Neural cell (in vitro differentiated cells): Measurements from ENCODE around the gene MICU1.

ENCODE experiments used
- POLR2AphosphoS5 ChIP-seq: IDR thresholded peaks from 2 replicates; pipeline ENCODE4 v1.6.1; 2012
- REST ChIP-seq: IDR thresholded peaks from 2 replicates; pipeline ENCODE4 v1.6.1; 2012; ENCODE audit warnings: borderline replicate concordance
- TF ChIP-seq, protein P1 (sequence below): fragments of 450-650 bp; IDR thresholded peaks from 2 replicates; pipeline ENCODE4 v1.5.1; 2014; ENCODE audit warnings: antibody characterized with exemption, mild to moderate bottlenecking, moderate library complexity; ENCODE audit not compliant: poor library complexity, severe bottlenecking

DNA sequence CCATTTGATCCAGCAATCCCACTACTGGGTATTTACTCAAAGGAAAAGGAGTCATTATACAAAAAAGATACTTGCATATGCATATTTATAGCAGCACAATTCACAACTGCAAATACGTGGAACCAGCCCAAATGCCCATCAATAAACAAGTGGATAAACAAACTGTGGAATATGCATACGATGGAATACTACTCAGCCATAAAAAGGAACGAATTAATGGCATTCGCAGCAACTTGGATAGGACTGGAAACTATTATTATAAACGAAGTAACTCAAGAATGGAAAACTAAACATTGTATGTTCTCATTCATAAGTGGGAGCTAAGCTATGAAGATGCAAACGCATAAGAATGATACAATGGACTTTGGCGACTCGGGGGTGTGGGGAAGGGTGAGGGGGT is 108.6 kb downstream of the MICU1 start:
- TF ChIP-seq REST (no peak), POLR2AphosphoS5 (no peak)
- TF ChIP-seq, protein P1, sequence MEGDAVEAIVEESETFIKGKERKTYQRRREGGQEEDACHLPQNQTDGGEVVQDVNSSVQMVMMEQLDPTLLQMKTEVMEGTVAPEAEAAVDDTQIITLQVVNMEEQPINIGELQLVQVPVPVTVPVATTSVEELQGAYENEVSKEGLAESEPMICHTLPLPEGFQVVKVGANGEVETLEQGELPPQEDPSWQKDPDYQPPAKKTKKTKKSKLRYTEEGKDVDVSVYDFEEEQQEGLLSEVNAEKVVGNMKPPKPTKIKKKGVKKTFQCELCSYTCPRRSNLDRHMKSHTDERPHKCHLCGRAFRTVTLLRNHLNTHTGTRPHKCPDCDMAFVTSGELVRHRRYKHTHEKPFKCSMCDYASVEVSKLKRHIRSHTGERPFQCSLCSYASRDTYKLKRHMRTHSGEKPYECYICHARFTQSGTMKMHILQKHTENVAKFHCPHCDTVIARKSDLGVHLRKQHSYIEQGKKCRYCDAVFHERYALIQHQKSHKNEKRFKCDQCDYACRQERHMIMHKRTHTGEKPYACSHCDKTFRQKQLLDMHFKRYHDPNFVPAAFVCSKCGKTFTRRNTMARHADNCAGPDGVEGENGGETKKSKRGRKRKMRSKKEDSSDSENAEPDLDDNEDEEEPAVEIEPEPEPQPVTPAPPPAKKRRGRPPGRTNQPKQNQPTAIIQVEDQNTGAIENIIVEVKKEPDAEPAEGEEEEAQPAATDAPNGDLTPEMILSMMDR = no peak
